KMS-11 (cell line): ENCODE measurements around the gene MACROD2.

ENCODE experiments used
- H2AFZ ChIP-seq: fragments of 200-600 bp; sonication (generic); 2 replicates; pipeline ENCODE4 v1.6.1; 2016; ENCODE audit warnings: antibody characterized with exemption, mixed run types, low read depth
- H3K27ac ChIP-seq: fragments of 200-600 bp; sonication (generic); 2 replicates; pipeline ENCODE4 v1.6.1; 2016; ENCODE audit warnings: mild to moderate bottlenecking, mixed run types
- H3K27me3 ChIP-seq: fragments of 200-600 bp; sonication (generic); 2 replicates; pipeline ENCODE4 v1.6.1; 2017; ENCODE audit warnings: mild to moderate bottlenecking, low read depth, mixed run types, moderate library complexity; ENCODE audit not compliant: insufficient read depth
- H3K36me3 ChIP-seq: fragments of 200-600 bp; sonication (generic); 2 replicates; pipeline ENCODE4 v1.6.1; 2017; ENCODE audit warnings: mild to moderate bottlenecking, mixed run types; ENCODE audit not compliant: insufficient read depth
- H3K4me1 ChIP-seq: fragments of 200-600 bp; sonication (generic); 2 replicates; pipeline ENCODE4 v1.6.1; 2016; ENCODE audit warnings: mild to moderate bottlenecking, low read depth, mixed run types; ENCODE audit not compliant: poor library complexity, severe bottlenecking
- H3K4me2 ChIP-seq: fragments of 200-600 bp; sonication (generic); 2 replicates; pipeline ENCODE4 v1.7.0; 2016; ENCODE audit warnings: mild to moderate bottlenecking, mixed run types
- H3K4me3 ChIP-seq: fragments of 200-600 bp; sonication (generic); IDR thresholded peaks from 2 replicates; pipeline ENCODE4 v1.6.1; 2017; ENCODE audit warnings: low read depth, low read length, mixed read lengths; ENCODE audit not compliant: insufficient read depth
- H3K79me2 ChIP-seq: fragments of 200-600 bp; sonication (generic); 2 replicates; pipeline ENCODE4 v1.6.1; 2016; ENCODE audit warnings: low read depth, mixed run types; ENCODE audit not compliant: insufficient read depth
- H3K9ac ChIP-seq: fragments of 200-600 bp; sonication (generic); 2 replicates; pipeline ENCODE4 v1.6.1; 2016; ENCODE audit warnings: mild to moderate bottlenecking, mixed run types
- H4K20me1 ChIP-seq: fragments of 200-600 bp; sonication (generic); 2 replicates; pipeline ENCODE4 v1.6.1; 2016; ENCODE audit warnings: mild to moderate bottlenecking, mixed run types; ENCODE audit not compliant: insufficient read depth
- TF ChIP-seq, protein P1 (sequence below): fragments of 200-600 bp; sonication (generic); conservative IDR thresholded peaks from 2 replicates; pipeline ENCODE4 v1.6.1; 2017; ENCODE audit warnings: low read depth, mild to moderate bottlenecking, antibody characterized with exemption, low read length, moderate library complexity, mixed read lengths

Gene MACROD2

DNA sequence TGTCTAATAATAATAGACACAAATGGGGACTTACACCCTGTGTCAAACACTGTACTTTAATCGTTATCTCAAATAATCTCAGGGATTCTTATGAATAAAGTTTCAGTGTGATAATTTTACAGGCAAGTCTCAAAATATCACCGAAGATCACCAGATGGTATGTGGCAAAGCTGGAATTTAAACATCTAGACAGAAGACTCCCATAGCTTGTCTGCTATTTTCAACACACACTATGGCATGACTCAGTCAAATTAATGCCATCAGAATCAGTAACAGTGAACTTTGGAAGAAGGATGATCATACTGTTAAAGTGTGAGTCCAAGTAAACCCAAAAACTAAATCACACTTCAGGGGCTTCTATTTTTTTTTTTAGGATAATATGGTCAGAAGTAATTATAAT lies 1209.7 kb downstream of the MACROD2 start:
- Histone ChIP-seq H3K4me2 (no peak overlapping the region), H3K4me1 (peaks cover 10% of the 10 kb centered on the region), H3K27me3 (no peaks in the 10 kb centered on the region), H3K27ac (no peak overlapping the region), H4K20me1 (no peaks in the 10 kb centered on the region), H3K4me3 (no peak overlapping the region), H3K9ac (no peak overlapping the region), H3K79me2 (no peaks in the 10 kb centered on the region), H2AFZ (no peak overlapping the region), H3K36me3 (no peaks in the 10 kb centered on the region)
- TF ChIP-seq, protein P1, sequence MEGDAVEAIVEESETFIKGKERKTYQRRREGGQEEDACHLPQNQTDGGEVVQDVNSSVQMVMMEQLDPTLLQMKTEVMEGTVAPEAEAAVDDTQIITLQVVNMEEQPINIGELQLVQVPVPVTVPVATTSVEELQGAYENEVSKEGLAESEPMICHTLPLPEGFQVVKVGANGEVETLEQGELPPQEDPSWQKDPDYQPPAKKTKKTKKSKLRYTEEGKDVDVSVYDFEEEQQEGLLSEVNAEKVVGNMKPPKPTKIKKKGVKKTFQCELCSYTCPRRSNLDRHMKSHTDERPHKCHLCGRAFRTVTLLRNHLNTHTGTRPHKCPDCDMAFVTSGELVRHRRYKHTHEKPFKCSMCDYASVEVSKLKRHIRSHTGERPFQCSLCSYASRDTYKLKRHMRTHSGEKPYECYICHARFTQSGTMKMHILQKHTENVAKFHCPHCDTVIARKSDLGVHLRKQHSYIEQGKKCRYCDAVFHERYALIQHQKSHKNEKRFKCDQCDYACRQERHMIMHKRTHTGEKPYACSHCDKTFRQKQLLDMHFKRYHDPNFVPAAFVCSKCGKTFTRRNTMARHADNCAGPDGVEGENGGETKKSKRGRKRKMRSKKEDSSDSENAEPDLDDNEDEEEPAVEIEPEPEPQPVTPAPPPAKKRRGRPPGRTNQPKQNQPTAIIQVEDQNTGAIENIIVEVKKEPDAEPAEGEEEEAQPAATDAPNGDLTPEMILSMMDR = no peak

GRCh38 chr20:15205719-15206118 lies 1210.4 kb downstream of the MACROD2 start:
- Histone ChIP-seq H3K27me3 (no peaks in the 10 kb centered on the region), H3K4me3 (no peak overlapping the region), H3K79me2 (no peaks in the 10 kb centered on the region), H3K4me2 (no peak overlapping the region), H3K9ac (no peak overlapping the region), H3K36me3 (no peaks in the 10 kb centered on the region), H3K27ac (no peak overlapping the region), H3K4me1 (peaks cover 3% of the 10 kb centered on the region), H4K20me1 (no peaks in the 10 kb centered on the region), H2AFZ (no peak overlapping the region)
- TF ChIP-seq, protein P1 = no peak

- Histone ChIP-seq H4K20me1 (no peaks in the 10 kb centered on the region), H3K4me3 (no peak overlapping the region), H3K4me1 (no peaks in the 10 kb centered on the region), H2AFZ (no peak overlapping the region), H3K4me2 (no peak overlapping the region), H3K27me3 (no peaks in the 10 kb centered on the region), H3K36me3 (no peaks in the 10 kb centered on the region), H3K9ac (no peak overlapping the region), H3K79me2 (no peaks in the 10 kb centered on the region), H3K27ac (no peak overlapping the region)
- TF ChIP-seq, protein P1 = no peak
Measured at GRCh38 chr20:15209537-15209936, 1214.2 kb downstream of the MACROD2 start.

DNA sequence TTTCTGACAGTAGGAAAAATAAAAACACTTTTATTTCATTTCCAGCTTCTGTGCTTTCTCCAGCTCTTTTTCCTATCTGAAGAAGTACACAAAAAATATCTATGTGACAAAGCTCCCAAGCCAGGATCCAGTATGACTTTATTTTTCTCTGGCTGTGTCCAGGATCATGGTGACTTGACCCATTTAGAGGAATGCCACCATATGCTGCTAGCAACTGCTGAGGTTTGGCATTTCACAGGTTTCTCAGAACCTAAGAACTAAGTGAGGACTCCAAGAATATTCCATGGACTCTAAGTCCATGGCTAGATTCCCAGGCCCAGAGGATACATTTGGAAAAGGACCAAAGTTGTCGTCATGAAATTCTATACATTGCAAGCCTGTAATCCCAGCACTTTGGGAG lies 1218.7 kb downstream of the MACROD2 start:
- Histone ChIP-seq H3K4me2 (no peak overlapping the region), H3K36me3 (no peaks in the 10 kb centered on the region), H4K20me1 (no peaks in the 10 kb centered on the region), H3K4me1 (no peaks in the 10 kb centered on the region), H2AFZ (no peak overlapping the region), H3K27me3 (no peaks in the 10 kb centered on the region), H3K9ac (no peak overlapping the region), H3K79me2 (no peaks in the 10 kb centered on the region), H3K4me3 (no peak overlapping the region), H3K27ac (no peak overlapping the region)
- TF ChIP-seq, protein P1 = no peak
